Endothelial cell of umbilical vein (primary cell): ENCODE data around the gene PPP1R16B. TPM values are rescaled to one million over a fixed set of nuclear protein-coding genes. Genes with fewer than 3 reads are reported as not detected.

Experiments
- BruUV-seq: library from RNA; stranded (reverse); fragments of 400-500 nt; replicated peaks from 2 replicates; lab custom pipeline; 2021; lab: Mats Ljungman, UMichigan
- CTCF ChIA-PET: fragments of 300-600, 350-600 bp; sonication (Branson Sonifier 250); formaldehyde crosslinking; loops from one replicate; lab custom pipeline; 2021; ENCODE audit warnings: antibody characterized with exemption, inconsistent platforms; lab: Charles Lee
- POLR2A ChIA-PET: fragments of 300-600, 350-600 bp; sonication (Branson Sonifier 250); formaldehyde crosslinking; loops from one replicate; lab custom pipeline; 2021; ENCODE audit warnings: antibody characterized with exemption, inconsistent platforms; lab: Charles Lee
- DNase-seq: peaks from one replicate; pipeline ENCODE4 v3.0.0-alpha.2; 2011; ENCODE audit warnings: low read depth, low spot score
- FAIRE-seq: peaks from 2 replicates; lab custom pipeline; 2011; peaks lifted over from hg19 to GRCh38; lab: Jason Lieb, UNC
- H2AFZ ChIP-seq: 2 replicates; pipeline ENCODE4 v1.6.0; 2012; ENCODE audit warnings: low read depth, low read length, control low read depth, inconsistent platforms
- H3K27ac ChIP-seq: 2 replicates; pipeline ENCODE4 v1.5.1; 2011; ENCODE audit warnings: low read depth, mild to moderate bottlenecking, control low read depth, low read length, moderate library complexity; ENCODE audit not compliant: insufficient read depth
- H3K27me3 ChIP-seq, 2 experiments: 2 replicates each; pipeline versions ENCODE4 v1.6.0 to v1.6.1; 2011; ENCODE audit warnings: low read length in 2 of 2, mixed read lengths in 1 of 2; ENCODE audit not compliant: control insufficient read depth in 2 of 2, insufficient read depth in 2 of 2
- H3K36me3 ChIP-seq, 2 experiments: 2 replicates in 1 of 2; 3 replicates in 1 of 2; pipeline ENCODE4 v1.5.1; 2011; ENCODE audit warnings: low read length in 2 of 2, mild to moderate bottlenecking in 1 of 2, moderate library complexity in 1 of 2; ENCODE audit not compliant: control insufficient read depth in 2 of 2, insufficient read depth in 2 of 2; ENCODE audit errors: extremely low read depth in 1 of 2
- H3K4me1 ChIP-seq: 3 replicates; pipeline ENCODE4 v1.5.1; 2011; ENCODE audit warnings: mild to moderate bottlenecking, low read length; ENCODE audit not compliant: control insufficient read depth, insufficient read depth; ENCODE audit errors: extremely low read depth
- H3K4me2 ChIP-seq: 2 replicates; pipeline ENCODE4 v1.6.1; 2011; ENCODE audit warnings: low read length, control low read depth, mixed read lengths; ENCODE audit not compliant: insufficient read depth
- H3K4me3 ChIP-seq, 3 experiments: fragments of 200-600 bp in 1 of 3; sonication (generic), shearing (Covaris generic) in 1 of 3; replicated peaks in 1 of 3; 2 replicates each; pipeline ENCODE4 v1.5.1; 2011 to 2016; ENCODE audit warnings: control low read depth in 3 of 3, low read length in 3 of 3, mild to moderate bottlenecking in 2 of 3, inconsistent platforms in 1 of 3, low read depth in 1 of 3, moderate library complexity in 1 of 3; ENCODE audit not compliant: insufficient read depth in 1 of 3
- H3K79me2 ChIP-seq: 2 replicates; pipeline ENCODE4 v1.6.0; 2012; ENCODE audit warnings: low read length, inconsistent platforms; ENCODE audit not compliant: control insufficient read depth, insufficient read depth
- H3K9ac ChIP-seq: replicated peaks from 2 replicates; pipeline ENCODE3; 2011; ENCODE audit warnings: low read length, control low read depth; ENCODE audit not compliant: insufficient read depth; ENCODE audit errors: extremely low read depth
- H3K9me1 ChIP-seq: replicated peaks from 3 replicates; pipeline ENCODE4 v1.6.0; 2011; ENCODE audit warnings: mild to moderate bottlenecking, low read length; ENCODE audit not compliant: control insufficient read depth, insufficient read depth; ENCODE audit errors: extremely low read depth
- H3K9me3 ChIP-seq: replicated peaks from 2 replicates; pipeline ENCODE4 v1.5.1; 2012; ENCODE audit warnings: low read length, inconsistent platforms; ENCODE audit not compliant: control insufficient read depth, insufficient read depth
- H4K20me1 ChIP-seq: replicated peaks from 2 replicates; pipeline ENCODE3; 2011; ENCODE audit warnings: mild to moderate bottlenecking, low read length; ENCODE audit not compliant: control insufficient read depth, insufficient read depth; ENCODE audit errors: extremely low read depth
- CTCF ChIP-seq, 2 donors: IDR thresholded peaks; 1 replicate in 1 of 2; 2 replicates in 1 of 2; pipeline ENCODE4 v1.5.1; 2011; ENCODE audit warnings: low read length in 2 of 2, mild to moderate bottlenecking in 2 of 2, moderate library complexity in 2 of 2, control low read depth in 1 of 2, inconsistent platforms in 1 of 2, low read depth in 1 of 2; ENCODE audit not compliant: insufficient read depth in 1 of 2; ENCODE audit errors: extremely low read depth in 1 of 2
- EZH2 ChIP-seq: IDR thresholded peaks from 2 replicates; pipeline ENCODE4 v1.6.1; 2012; ENCODE audit warnings: borderline replicate concordance, low read depth, mild to moderate bottlenecking, moderate library complexity, low read length, inconsistent platforms; ENCODE audit not compliant: severe bottlenecking
- FOS ChIP-seq: IDR thresholded peaks from 2 replicates; pipeline ENCODE4 v1.6.1; 2011; ENCODE audit warnings: mild to moderate bottlenecking, low read length, moderate library complexity, borderline replicate concordance; ENCODE audit not compliant: insufficient read depth
- GATA2 ChIP-seq: IDR thresholded peaks from 2 replicates; pipeline ENCODE4 v1.7.0; 2011; ENCODE audit warnings: low read depth, mild to moderate bottlenecking, moderate library complexity, mixed read lengths, low read length; ENCODE audit not compliant: insufficient read length, insufficient read depth
- JUN ChIP-seq: IDR thresholded peaks from 2 replicates; pipeline ENCODE4 v1.6.1; 2011; ENCODE audit warnings: borderline replicate concordance, low read depth; ENCODE audit not compliant: insufficient read length, insufficient read depth
- MAX ChIP-seq: IDR thresholded peaks from 2 replicates; pipeline ENCODE4 v1.6.1; 2011; ENCODE audit not compliant: insufficient read depth, insufficient read length
- MYC ChIP-seq: IDR thresholded peaks from one replicate; pipeline ENCODE4 v1.6.1; 2011; ENCODE audit warnings: mild to moderate bottlenecking, low read depth, low read length
- POLR2A ChIP-seq: IDR thresholded peaks from 2 replicates; pipeline ENCODE4 v1.6.1; 2012; ENCODE audit warnings: low read depth, mild to moderate bottlenecking, control low read depth, low read length
- POLR2AphosphoS5 ChIP-seq: IDR thresholded peaks from 2 replicates; pipeline ENCODE4 v1.6.1; 2012; ENCODE audit warnings: low read depth, mild to moderate bottlenecking, control low read depth, low read length, moderate library complexity; ENCODE audit not compliant: insufficient read depth
- dilution Hi-C: fragments of 300-500 bp; cut with MboI; formaldehyde crosslinking; loops from one replicate; pipeline ENCODE4 v1.15.0; 2019; ENCODE audit warnings: low sequenced_read_pairs; ENCODE audit not compliant: extremely low pct_ligation_motif_present
- intact Hi-C: fragments of 100-400 bp; cut with micrococcal nuclease; formaldehyde crosslinking; loops from one replicate; pipeline ENCODE4 v1.10.0; 2022
- polyA plus RNA-seq, 4 experiments: library from polyadenylated mRNA; depleted of rRNA in 3 of 4; stranded (reverse) in 3 of 4; unstranded in 1 of 4; fragments of >200 nt; gene quantifications; 2 replicates each; pipeline versions ENCODE4 v1.2.1 to v1.2.3, GENCODE V29; 2011 to 2012; ENCODE audit warnings: missing spikeins in 1 of 4
- total RNA-seq: library from RNA; stranded (reverse); gene quantifications from 2 replicates; pipeline ENCODE4 v1.2.3, GENCODE V29; 2021

Gene PPP1R16B
- total and polyA plus RNA-seq, 2 donors (not counting 3 experiments of a cell fraction or from before 2014, with no cell fraction given): 34.7 to 68.1 TPM

- dilution Hi-C loops: no loop called here
- no peaks in the 10 kb centered on the region for H3K9me3 ChIP-seq
- H3K4me2 ChIP-seq: no peak overlapping the region
- TF ChIP-seq POLR2A (no peak), JUN (no peak), MYC (no peak), EZH2 (no peak), GATA2 (no peak), CTCF (IDR thresholded peaks at IDR 0.05; ENCODE audit: extremely low read depth in 1 of 2, insufficient read depth in 1 of 2, low read depth in 1 of 2, low read length in 2 of 2) (no peak), MAX (no peak), FOS (no peak), POLR2AphosphoS5 (no peak)
- peaks cover 0 to 11% of the 10 kb centered on the region in 2 experiments for H3K36me3 ChIP-seq
- FAIRE-seq (no peak), DNase-seq (no peak)
- no peak overlapping the region for H3K4me3 ChIP-seq
- no peaks in the 10 kb centered on the region for H4K20me1 ChIP-seq
- H2AFZ ChIP-seq: no peak overlapping the region
- no peaks in the 10 kb centered on the region for H3K9me1 ChIP-seq
- H3K27me3 ChIP-seq: no peaks in the 10 kb centered on the region
- peaks cover 98% of the 10 kb centered on the region for H3K79me2 ChIP-seq
- ChIA-PET POLR2A (no interaction called here), CTCF (no interaction called here)
- peaks cover 14% of the 10 kb centered on the region for H3K4me1 ChIP-seq
- H3K27ac ChIP-seq: no peak overlapping the region
- H3K9ac ChIP-seq: no peak overlapping the region
- intact Hi-C loops: no loop called here
- BruUV-seq: no TSS peak
These were observed 132.5 kb downstream of the PPP1R16B start for GRCh38 chr20:38937978-38938473.
